KOPT-K1 (cell line): ENCODE data around the gene RACGAP1.

Experiments
- H3K27ac ChIP-seq: fragments of 200-600 bp; sonication (generic); 2 replicates; pipeline ENCODE4 v1.5.1; 2016; ENCODE audit warnings: antibody characterized with exemption, mild to moderate bottlenecking, low read depth, low read length; ENCODE audit not compliant: poor library complexity, severe bottlenecking
- H3K36me3 ChIP-seq: fragments of 200-600 bp; sonication (generic); 2 replicates; pipeline ENCODE4 v1.5.1; 2017; ENCODE audit warnings: antibody characterized with exemption, mild to moderate bottlenecking, low read length, moderate library complexity; ENCODE audit not compliant: insufficient read depth
- H3K9me3 ChIP-seq: fragments of 200-600 bp; sonication (generic); 2 replicates; pipeline ENCODE4 v1.5.1; 2017; ENCODE audit warnings: antibody characterized with exemption, low read length, mild to moderate bottlenecking; ENCODE audit not compliant: insufficient read depth, poor library complexity, severe bottlenecking

The RACGAP1 gene

GRCh38 chr12:49954863-49955830, 70.1 kb downstream of the RACGAP1 start:
- Histone ChIP-seq H3K27ac (no peak overlapping the region), H3K9me3 (no peaks in the 10 kb centered on the region), H3K36me3 (no peaks in the 10 kb centered on the region)

DNA sequence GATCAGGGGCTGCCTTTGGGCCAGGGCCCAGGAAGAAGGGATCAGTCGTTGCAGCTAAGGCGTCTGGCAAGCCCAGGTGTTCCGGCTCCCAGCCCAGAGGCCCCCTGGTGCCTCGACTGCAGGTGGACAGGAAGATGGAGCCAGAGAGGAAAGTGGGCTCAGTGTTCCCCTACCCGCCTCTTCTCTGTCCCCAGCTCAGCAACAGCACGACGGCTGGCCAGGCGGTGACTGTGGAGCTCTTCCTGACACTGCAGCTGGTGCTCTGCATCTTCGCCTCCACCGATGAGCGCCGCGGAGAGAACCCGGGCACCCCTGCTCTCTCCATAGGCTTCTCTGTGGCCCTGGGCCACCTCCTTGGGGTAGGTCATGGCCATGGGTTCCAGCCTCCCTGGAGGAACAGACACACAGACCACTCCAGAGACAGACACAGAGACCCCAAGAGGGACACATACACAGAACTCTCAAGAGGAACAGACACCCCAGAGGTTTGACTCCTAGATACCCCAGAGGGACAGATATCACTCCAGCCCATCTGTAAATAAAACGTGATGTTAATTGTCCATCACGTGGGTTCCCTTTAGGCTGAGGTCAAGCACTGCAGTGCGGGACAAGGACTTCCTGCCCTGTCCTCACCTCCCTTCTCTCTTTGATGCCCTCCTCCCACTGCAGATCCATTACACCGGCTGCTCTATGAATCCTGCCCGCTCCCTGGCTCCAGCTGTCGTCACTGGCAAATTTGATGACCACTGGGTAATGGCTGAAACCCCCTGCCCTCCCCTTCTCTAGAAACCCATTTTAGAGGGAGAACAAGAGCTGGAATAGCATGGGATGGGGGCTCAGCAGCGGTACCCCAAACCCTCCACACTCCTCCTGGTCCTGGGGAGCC, 71.1 kb downstream of the RACGAP1 start:
- H3K36me3 ChIP-seq, result no peaks in the 10 kb centered on the region
- H3K9me3 ChIP-seq, result no peaks in the 10 kb centered on the region
- H3K27ac ChIP-seq, result no peak overlapping the region

GRCh38 chr12:49953151-49953550, 72.1 kb downstream of the RACGAP1 start:
- H3K27ac ChIP-seq, result no peak overlapping the region
- H3K9me3 ChIP-seq, result no peaks in the 10 kb centered on the region
- no peaks in the 10 kb centered on the region for H3K36me3 ChIP-seq

GRCh38 chr12:49952391-49953055, 72.8 kb downstream of the RACGAP1 start:
- no peaks in the 10 kb centered on the region for H3K36me3 ChIP-seq
- H3K9me3 ChIP-seq, result no peaks in the 10 kb centered on the region
- no peak overlapping the region for H3K27ac ChIP-seq

DNA sequence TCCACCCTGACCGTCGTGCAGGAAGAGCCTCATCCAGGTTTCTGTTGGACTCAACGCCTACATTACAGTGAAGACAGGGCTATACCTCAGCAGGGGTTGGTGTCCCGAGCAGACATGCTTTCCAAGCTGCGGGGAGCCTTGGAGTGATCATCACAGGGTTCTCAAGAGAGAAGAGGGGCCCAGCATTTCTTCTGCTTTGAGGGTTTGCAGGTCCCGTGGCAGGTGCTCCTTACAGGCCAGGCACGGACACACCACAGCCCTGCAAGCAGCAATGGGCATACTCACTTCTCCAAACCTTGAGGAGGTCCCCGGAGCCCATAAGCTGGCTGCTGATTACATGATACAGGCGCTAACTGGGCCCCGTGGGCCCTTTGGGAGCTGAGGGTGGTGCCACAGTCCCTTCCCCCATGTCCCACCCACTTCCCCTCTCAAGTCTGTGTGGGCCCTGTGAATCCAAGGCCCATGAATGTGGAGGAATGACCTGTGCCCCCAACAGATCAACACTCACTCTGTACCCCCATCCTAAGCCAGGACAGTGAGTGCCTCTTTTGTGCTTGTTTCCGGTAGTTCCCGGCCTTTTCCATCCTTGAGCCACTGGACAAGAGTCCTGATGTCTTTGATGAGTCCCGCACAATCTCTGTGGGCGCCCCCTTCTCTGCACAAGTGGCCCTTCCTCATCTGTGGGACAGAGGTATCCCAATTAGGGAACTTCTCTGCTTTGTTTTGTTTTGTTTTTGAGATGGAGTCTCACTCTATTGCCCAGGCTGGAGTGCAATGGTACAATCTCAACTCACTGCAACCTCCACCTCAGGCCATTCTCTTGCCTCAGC, 73.7 kb downstream of the RACGAP1 start:
- H3K36me3 ChIP-seq, result no peaks in the 10 kb centered on the region
- no peak overlapping the region for H3K27ac ChIP-seq
- H3K9me3 ChIP-seq, result no peaks in the 10 kb centered on the region

- Histone ChIP-seq H3K9me3 (no peaks in the 10 kb centered on the region), H3K27ac (no peak within 1 kb of the TSS), H3K36me3 (no peaks in the 10 kb centered on the region)
Measured at GRCh38 chr12:49950273-49951251, 74.7 kb downstream of the RACGAP1 start, which contains the start of gene AQP2. TSS of gene AQP2 (plus strand) at chr12:49950737. CDS start at chr12:49950831, 94 bp downstream.

DNA sequence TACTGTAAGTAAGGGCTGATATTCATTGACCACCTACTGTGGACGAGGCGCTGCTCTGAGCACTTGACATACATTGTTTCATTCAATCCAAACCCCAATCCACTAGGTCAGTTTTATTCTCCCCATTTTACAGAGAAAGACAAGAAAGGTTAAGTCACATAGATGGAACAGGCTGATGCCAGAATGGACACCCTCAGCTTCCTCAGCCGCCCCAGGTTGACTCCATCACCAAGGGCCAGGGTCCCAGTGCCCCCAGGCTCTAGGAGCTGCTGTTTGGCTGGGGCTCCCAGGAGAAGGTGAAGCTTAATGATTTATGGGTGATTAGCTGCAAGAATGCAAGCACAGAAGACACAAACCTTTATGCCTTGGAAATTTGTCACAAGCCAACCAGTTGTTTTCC, 75.4 kb downstream of the RACGAP1 start:
- no peaks in the 10 kb centered on the region for H3K36me3 ChIP-seq
- no peak overlapping the region for H3K27ac ChIP-seq
- no peaks in the 10 kb centered on the region for H3K9me3 ChIP-seq

GRCh38 chr12:49948866-49949845, 76.1 kb downstream of the RACGAP1 start:
- H3K27ac ChIP-seq, result no peak overlapping the region
- no peaks in the 10 kb centered on the region for H3K9me3 ChIP-seq
- no peaks in the 10 kb centered on the region for H3K36me3 ChIP-seq

- Histone ChIP-seq H3K27ac (no peak overlapping the region), H3K9me3 (no peaks in the 10 kb centered on the region)
Measured at GRCh38 chr12:49947593-49948226, 77.6 kb downstream of the RACGAP1 start.

DNA sequence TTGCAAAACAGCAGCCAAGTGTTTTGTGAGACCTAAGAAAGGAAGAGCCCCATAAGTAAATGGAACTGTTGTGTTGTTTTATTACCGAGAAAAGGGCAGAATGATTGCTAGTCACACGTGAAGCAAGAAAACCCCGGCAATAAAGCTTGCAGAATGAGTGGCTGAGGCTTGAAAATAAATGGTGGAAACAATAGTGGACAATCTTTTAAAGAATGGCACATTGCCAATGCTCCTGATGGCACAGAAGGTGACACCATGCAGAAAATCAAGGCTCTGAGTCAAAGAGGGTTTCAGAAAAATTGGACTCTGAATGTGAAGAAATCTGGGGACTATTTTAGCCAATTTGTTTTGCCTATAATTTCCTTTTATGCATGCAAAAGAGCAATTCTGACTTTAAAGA, 78.8 kb downstream of the RACGAP1 start:
- no peak overlapping the region for H3K27ac ChIP-seq

More at GRCh38 chr12:49947593-49948226, 77.6 kb downstream of the RACGAP1 start:
- H3K36me3 ChIP-seq, result no peaks in the 10 kb centered on the region

DNA sequence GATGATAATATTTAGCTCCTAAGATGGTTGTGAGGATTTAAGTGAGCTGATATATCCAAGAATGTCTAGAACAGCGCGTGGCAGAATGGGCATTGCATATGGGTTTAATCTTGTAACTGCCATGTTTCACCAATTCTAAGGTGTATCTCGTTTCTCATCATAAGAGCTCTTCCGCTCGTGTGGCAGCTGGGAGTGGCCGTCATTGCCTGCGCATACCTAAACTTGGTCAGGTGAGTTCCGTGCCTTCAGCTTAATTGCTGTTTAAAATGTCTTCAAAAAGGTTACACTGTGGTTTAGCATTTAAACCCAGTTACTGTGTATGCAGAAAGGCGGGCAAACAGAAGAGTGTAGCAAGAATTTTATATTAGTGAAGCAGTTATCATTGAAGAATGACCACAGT, 79.2 kb downstream of the RACGAP1 start:
- Histone ChIP-seq H3K27ac (no peak overlapping the region), H3K36me3 (no peaks in the 10 kb centered on the region), H3K9me3 (no peaks in the 10 kb centered on the region)

More for the DNA sequence above, 78.8 kb downstream of the RACGAP1 start:
- no peaks in the 10 kb centered on the region for H3K36me3 ChIP-seq
- H3K9me3 ChIP-seq, result no peaks in the 10 kb centered on the region
